HG03565 (cell line): ENCODE data around the gene ITIH5.
"Not testable (repeated sequence)": the region's sequence is repeated elsewhere in the genome, so short reads cannot be mapped to it uniquely, and the experiment has no call there.

ENCODE experiments used
- ATAC-seq: cut with Tn5 transposase; IDR thresholded peaks from one replicate; pipeline ENCODE4 v1.9.1; 2021; ENCODE audit warnings: mild to moderate bottlenecking, moderate library complexity; ENCODE audit not compliant: unreplicated experiment

ITIH5 gene

DNA sequence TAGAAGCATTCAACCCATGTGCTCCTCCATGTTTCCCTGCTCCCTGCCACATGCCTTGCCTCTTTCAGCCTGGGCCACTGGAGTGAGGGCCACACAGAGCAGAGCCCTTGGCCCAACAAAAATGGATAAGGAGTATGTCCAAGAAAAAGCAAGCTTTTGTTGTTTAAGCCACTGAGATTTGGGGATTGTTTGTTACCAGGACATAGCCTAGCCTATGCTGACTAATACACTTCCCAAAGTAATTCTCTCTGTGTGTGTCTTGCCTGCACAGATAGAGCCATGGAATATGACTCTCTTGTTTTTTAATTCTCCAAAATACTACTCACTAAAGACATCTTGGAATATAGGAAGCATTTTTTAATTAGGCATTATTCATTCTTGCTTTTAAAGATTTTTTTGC, 22.8 kb upstream of the ITIH5 start:
- no peak for ATAC-seq

GRCh38 chr10:7687228-7687907, 20.6 kb upstream of the ITIH5 start:
- peak; percentile 96 for ATAC-seq

DNA sequence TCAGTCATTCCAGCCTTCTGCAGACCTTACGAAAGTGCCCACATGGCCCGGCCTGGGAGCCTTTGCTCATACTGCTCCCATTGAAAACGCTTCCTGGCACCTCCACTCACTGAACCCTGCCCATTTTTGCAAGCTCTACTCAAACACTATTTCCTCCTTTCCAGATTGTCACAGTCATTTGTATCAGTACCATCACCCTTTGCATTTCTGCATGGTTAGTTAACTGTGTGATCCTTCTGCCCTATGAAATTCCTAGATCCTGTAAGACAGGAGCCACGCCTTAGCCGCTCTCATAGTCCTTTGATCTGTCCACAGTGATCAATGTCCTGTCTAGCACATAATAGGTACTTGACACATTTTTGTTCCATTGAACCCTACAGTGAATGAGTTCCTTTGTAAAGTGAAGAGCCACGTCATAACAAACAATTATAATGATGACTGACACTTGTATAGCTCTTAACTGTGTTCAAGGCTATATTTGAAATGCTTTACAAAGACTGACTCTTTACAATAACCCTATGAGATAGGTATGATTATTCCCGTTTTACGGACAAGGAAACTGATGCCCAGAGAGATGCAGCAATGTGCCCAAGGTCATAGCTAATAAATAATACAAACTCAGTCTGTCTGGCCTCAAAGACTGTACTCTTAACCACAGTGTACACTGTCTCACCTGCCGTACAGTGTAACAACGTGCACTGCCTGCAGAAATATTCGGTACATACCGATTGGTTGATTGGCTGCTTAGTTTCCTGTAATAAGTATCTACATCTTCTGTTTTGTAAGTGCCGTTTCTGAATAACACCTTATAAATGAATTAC, 19.8 kb upstream of the ITIH5 start:
- ATAC-seq: no peak

DNA sequence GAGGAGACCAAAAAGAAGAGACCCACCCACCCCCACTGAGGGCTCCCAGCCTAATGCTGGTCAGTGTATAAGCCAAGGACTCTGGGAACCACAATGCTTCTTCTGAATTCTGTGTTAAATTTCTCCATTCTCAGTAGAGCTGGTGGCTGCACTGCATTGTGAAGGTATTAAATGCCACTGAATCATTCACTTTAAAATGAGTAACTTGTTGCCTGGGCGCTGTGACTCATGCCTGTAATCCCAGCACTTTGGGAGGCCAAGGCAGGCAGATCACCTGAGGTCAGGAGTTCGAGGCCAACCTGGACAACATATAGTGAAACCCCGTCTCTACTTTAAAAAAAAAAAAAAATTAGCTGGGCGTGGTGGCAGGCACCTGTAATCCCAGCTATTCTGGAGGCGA, 13.3 kb upstream of the ITIH5 start:
- ATAC-seq: not testable (repeated sequence)

DNA sequence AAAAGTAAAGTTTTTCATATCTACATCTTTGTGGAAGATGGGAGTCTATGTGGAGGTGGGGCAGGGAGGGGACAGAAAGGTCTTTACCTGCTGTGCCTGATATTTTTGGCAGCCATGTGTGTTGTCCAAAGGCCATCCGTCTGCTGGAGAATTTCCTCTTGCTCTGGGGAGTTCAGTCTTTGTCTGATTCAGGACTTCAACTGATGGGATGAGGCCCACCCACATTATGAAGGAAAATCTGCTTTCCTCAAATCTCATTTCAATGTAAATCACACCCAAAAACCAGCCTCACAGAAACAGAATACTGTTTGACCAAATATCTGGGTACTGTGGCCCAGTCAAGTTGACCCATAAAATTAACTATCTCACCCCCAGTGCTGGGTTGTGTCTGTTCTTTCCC, 12.5 kb upstream of the ITIH5 start:
- ATAC-seq: no peak

- ATAC-seq: no peak
These were observed 5.8 kb upstream of the ITIH5 start for GRCh38 chr10:7672341-7673134.

GRCh38 chr10:7670157-7670556, 3.4 kb upstream of the ITIH5 start:
- no peak for ATAC-seq

DNA sequence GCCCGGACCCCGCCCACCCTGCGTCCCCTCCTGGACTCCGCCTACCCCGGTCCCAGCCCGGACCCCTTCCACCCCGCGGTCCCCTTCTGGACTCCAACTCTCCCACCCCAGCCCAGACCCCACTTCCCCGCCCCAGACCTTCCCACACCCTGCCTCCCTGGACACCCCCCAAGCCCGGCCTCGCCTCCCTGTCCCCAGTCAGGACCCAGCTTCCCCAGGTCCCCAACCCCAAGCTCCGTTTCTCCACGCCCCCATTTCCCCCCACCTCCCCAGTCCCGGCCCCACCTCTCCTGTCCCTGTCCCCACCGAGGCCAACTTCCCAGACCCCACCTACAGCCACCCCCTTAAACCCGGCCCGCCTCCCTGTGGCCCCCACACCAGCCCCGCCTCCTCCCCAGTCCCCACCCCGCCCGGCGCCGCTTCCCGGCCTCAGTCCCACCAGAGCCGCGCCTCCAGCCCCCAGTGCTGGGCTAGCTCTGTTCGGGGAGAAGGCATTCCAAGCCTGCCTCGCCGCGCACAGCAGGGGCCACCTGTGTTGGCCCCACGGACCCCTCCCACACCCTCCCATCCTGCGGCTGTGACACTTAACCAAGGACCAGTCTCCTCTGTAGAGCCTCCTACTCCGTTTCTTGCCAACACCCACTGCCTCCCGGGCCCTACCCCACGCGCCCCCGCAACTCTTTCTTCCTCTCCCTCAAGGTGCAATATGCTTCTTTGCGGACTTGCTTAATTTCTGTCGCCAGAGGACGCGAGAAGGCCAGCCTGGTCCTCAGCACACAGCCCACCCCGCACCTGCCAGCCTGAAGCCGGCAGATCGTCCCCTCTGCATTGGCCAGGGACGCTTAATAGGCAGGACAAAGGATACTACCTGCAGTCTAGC, 736 bp upstream of the ITIH5 start:
- no peak for ATAC-seq

- no peak for ATAC-seq
These were observed 999 bp downstream of the ITIH5 start for GRCh38 chr10:7665767-7666166.

DNA sequence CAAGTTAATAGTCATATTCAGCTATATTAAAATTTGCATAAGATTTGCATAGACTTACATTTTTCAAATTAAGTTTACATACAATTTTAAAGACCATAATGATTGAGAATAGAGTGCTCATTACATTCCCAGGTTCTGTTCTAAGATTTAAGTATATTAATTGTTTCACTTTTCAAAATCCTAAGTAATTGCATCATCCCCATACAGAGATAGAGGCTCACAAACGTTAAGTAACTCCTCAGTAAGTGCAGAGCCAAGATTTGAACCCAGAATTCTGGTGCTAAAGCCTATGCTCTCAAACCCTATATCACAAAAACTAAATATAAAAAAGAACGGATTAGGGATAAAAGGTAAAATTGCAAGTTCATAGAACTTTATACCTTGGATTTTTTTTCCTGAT, 2.1 kb downstream of the ITIH5 start:
- ATAC-seq: no peak

DNA sequence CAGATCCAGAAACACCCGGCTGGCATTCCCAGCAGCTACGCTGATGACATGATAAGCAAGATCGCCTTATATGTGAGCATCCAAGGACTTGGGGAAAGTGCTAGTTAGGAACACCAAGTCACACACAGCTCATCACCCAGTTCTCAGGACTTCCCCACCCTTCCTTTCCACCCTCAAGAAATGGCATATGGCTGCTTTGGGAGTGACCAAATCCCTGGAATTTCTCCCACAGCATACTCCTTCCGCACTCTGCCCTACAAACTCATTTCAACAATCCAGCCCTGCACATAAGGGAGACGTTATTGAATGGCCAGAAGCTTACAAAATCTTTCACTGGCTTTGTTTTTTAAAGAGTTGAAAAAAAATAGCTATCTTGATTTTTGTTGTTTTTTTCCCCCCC, 4.2 kb downstream of the ITIH5 start:
- ATAC-seq: no peak

GRCh38 chr10:7659560-7659959, 7.2 kb downstream of the ITIH5 start:
- ATAC-seq: no peak

DNA sequence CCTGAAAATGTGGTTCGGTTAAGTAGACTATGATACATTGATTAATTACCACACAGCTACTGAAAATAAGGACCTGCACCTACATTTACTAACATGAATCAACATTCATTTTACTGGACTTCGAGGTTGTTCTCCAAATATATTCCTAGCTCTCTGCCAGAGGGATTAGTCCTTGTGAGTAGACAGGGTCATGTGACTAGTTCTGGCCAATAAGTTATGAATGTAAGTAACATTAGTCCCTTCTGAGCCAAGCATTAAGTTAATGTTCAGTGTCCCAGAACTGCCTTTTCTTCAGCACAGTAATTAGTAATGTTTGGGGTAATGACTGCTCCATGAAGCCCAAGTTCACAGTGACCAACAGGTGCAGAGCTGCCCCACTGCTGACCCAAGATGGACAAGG, 9.2 kb downstream of the ITIH5 start:
- no peak for ATAC-seq

- not testable (repeated sequence) for ATAC-seq
These were observed 9.7 kb downstream of the ITIH5 start for GRCh38 chr10:7657079-7657478.

DNA sequence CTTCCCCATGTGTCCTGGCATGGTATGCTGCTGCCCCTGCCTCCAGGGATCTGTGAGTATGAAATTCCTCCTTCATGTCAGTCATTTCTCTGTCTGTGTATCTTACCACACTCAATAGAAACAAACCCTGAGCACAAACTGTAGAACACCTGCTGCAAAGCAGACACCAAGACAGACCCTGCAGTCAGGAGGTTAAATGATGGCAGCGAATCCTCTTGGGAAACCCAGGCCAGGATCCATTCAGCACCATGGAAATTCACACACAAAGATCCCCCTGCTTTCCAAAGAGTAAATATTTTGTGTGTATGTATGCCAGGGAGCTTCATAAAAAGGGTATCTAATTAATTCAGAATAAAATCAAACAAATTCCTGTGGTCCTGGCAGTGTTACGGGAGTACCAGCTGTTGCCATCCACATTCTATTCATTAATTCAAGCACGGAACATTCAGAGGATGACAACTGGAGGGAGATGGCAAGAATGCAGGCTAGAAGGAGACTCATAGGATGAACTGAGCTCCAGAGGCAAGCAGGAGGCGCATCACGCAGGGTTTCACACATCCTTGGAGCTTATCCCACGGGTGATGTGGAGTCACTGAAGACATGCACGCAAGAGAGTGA, 14.8 kb downstream of the ITIH5 start:
- ATAC-seq: no peak

GRCh38 chr10:7649673-7650300, 17.0 kb downstream of the ITIH5 start:
- no peak for ATAC-seq

- ATAC-seq: no peak
These were observed 19.6 kb downstream of the ITIH5 start for GRCh38 chr10:7647062-7647664.

DNA sequence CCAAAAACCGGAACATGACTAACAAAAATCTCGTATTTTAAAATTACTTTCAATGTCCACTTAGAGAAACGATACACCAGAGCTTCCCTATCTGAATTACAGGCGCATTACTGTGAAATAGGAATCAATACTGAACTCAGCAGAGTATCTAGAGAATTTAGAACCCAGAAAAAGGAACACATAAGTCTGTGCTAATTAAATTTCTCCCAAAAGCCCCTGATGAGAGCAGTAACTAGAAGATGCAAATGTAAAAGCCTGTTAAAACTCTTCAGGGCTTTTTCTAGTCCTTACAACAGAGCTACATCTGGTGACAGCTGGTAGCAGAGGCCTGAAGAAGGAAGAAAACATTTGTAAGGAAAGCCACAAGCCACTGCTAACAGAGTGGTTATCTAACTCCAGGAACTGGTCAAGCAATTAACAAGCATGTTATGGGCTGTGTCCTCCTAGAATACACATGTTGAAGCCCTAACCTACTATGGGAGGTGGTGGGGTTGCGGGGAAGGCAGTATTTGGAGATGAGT, 24.2 kb downstream of the ITIH5 start:
- no peak for ATAC-seq
